HCT116 (cell line): ENCODE results near the gene SEC22C. TPM values are rescaled to one million over a fixed set of nuclear protein-coding genes. Genes with fewer than 3 reads are reported as not detected.

Experiments
- ATAC-seq: fragments of 200-7000 bp; cut with Tn5 transposase; 2 replicates; pipeline ENCODE4 v1.9.1; 2020; ENCODE audit warnings: mild to moderate bottlenecking, moderate library complexity
- BruUV-seq: library from RNA; stranded (reverse); fragments of 400-500 nt; replicated peaks from 2 replicates; lab custom pipeline; 2021; lab: Mats Ljungman, UMichigan
- CTCF ChIA-PET: fragments of 300-600 bp; sonication (Branson Sonifier 250); formaldehyde crosslinking; loops from one replicate; lab custom pipeline; 2021; ENCODE audit warnings: antibody characterized with exemption; lab: Charles Lee
- POLR2A ChIA-PET: fragments of 300-600, 350-600 bp; sonication (Branson Sonifier 250); formaldehyde crosslinking; loops from one replicate; lab custom pipeline; 2021; ENCODE audit warnings: antibody characterized with exemption; lab: Charles Lee
- RAD21 ChIA-PET, 2 experiments: fragments of 300-600 bp; sonication (Branson Sonifier 250); formaldehyde crosslinking; loops; one replicate each; lab custom pipeline; 2023; ENCODE audit warnings: low total read pairs in 2 of 2; ENCODE audit not compliant: uncharacterized antibody in 2 of 2, unreplicated experiment in 2 of 2, low non-redundant PET in 1 of 2; lab: Charles Lee
- DNase-seq: peaks from one replicate; pipeline ENCODE4 v3.0.0-alpha.2; 2010; ENCODE audit warnings: low read depth, low spot score
- H2AFZ ChIP-seq: fragments of 200-600 bp; shearing (Covaris generic), sonication (generic); 2 replicates; pipeline ENCODE4 v1.6.1; 2017; ENCODE audit warnings: low read depth, mixed run types, mixed read lengths, antibody characterized with exemption, low read length; ENCODE audit not compliant: poor library complexity, severe bottlenecking
- H3K27ac ChIP-seq: 2 replicates; pipeline ENCODE4 v1.5.1; 2012; ENCODE audit warnings: low read depth, low read length
- H3K27me3 ChIP-seq: fragments of 200-600 bp; sonication (generic); 2 replicates; pipeline ENCODE4 v1.6.1; 2016; ENCODE audit warnings: mixed run types, low read length, mixed read lengths; ENCODE audit not compliant: insufficient read depth
- H3K36me3 ChIP-seq, 2 experiments: fragments of 200-500 bp in 1 of 2; fragments of 200-600 bp in 1 of 2; sonication (Bioruptor generic) in 1 of 2; sonication (generic) in 1 of 2; 2 replicates each; pipeline versions ENCODE4 v1.5.1 to v1.6.1; 2014 to 2016; ENCODE audit warnings: low read length in 2 of 2, inconsistent platforms in 1 of 2, mixed read lengths in 1 of 2, mixed run types in 1 of 2; ENCODE audit not compliant: insufficient read depth in 2 of 2, control insufficient read depth in 1 of 2
- H3K4me1 ChIP-seq, 2 experiments: fragments of 200-600 bp in 1 of 2; sonication (generic) in 1 of 2; 2 replicates each; pipeline versions ENCODE4 v1.5.1 to v1.6.1; 2012 to 2017; ENCODE audit warnings: low read length in 2 of 2, inconsistent platforms in 1 of 2, mild to moderate bottlenecking in 1 of 2, mixed read lengths in 1 of 2, mixed run types in 1 of 2, moderate library complexity in 1 of 2; ENCODE audit not compliant: insufficient read depth in 2 of 2, control insufficient read depth in 1 of 2
- H3K4me2 ChIP-seq: fragments of 200-600 bp; sonication (generic); 2 replicates; pipeline ENCODE4 v1.6.1; 2017; ENCODE audit warnings: mixed run types, low read length, mixed read lengths
- H3K4me3 ChIP-seq, 2 experiments: fragments of 200-600 bp in 1 of 2; sonication (generic) in 1 of 2; replicated peaks in 1 of 2; 2 replicates each; pipeline ENCODE4 v1.5.1; 2011 to 2016; ENCODE audit warnings: low read length in 2 of 2, control low read depth in 1 of 2, low read depth in 1 of 2, mild to moderate bottlenecking in 1 of 2, mixed read lengths in 1 of 2, mixed run types in 1 of 2
- H3K79me2 ChIP-seq: fragments of 200-600 bp; sonication (generic); 2 replicates; pipeline ENCODE4 v1.6.1; 2017; ENCODE audit warnings: mild to moderate bottlenecking, mixed run types, low read length, moderate library complexity, mixed read lengths; ENCODE audit not compliant: insufficient read depth
- H3K9ac ChIP-seq: fragments of 200-600 bp; sonication (generic); 2 replicates; pipeline ENCODE4 v1.6.1; 2016; ENCODE audit warnings: low read length, mixed read lengths
- H3K9me2 ChIP-seq: fragments of 200-600 bp; sonication (generic), shearing (Covaris generic); 2 replicates; pipeline ENCODE4 v1.6.1; 2017; ENCODE audit warnings: mixed run types, mild to moderate bottlenecking, moderate library complexity; ENCODE audit not compliant: insufficient read depth
- H3K9me3 ChIP-seq, 2 experiments: fragments of 200-500 bp in 1 of 2; fragments of 200-600 bp in 1 of 2; sonication (Bioruptor generic) in 1 of 2; sonication (generic) in 1 of 2; 2 replicates each; pipeline ENCODE4 v1.6.1; 2014 to 2017; ENCODE audit warnings: low read length in 2 of 2, mixed read lengths in 2 of 2, inconsistent platforms in 1 of 2, low read depth in 1 of 2, mild to moderate bottlenecking in 1 of 2, mixed run types in 1 of 2, moderate library complexity in 1 of 2; ENCODE audit not compliant: control insufficient read depth in 1 of 2, insufficient read depth in 1 of 2
- H4K20me1 ChIP-seq: fragments of 200-600 bp; sonication (generic), shearing (Covaris generic); 2 replicates; pipeline ENCODE4 v1.6.1; 2017; ENCODE audit warnings: mixed run types, mild to moderate bottlenecking, moderate library complexity; ENCODE audit not compliant: insufficient read depth
- CBX3 ChIP-seq: IDR thresholded peaks from 2 replicates; pipeline ENCODE4 v1.6.1; 2012; ENCODE audit warnings: low read depth
- CEBPB ChIP-seq: IDR thresholded peaks from 2 replicates; pipeline ENCODE4 v1.6.1; 2012; ENCODE audit warnings: low read depth
- CTCF ChIP-seq, 3 experiments: fragments of 200-600 bp in 1 of 3; sonication (generic) in 1 of 3; IDR thresholded peaks in 2 of 3; conservative IDR thresholded peaks in 1 of 3; 2 replicates each; pipeline ENCODE4 v1.5.1; 2012 to 2017; ENCODE audit warnings: low read depth in 2 of 3, low read length in 2 of 3, antibody characterized with exemption in 1 of 3, borderline replicate concordance in 1 of 3, control low read depth in 1 of 3, mild to moderate bottlenecking in 1 of 3, mixed read lengths in 1 of 3, mixed run types in 1 of 3, moderate library complexity in 1 of 3; ENCODE audit not compliant: insufficient read depth in 1 of 3
- ELF1 ChIP-seq: IDR thresholded peaks from 2 replicates; pipeline ENCODE4 v1.6.1; 2012; ENCODE audit warnings: low read depth, borderline replicate concordance
- EZH2 ChIP-seq: fragments of 200-600 bp; sonication (generic); IDR thresholded peaks from 2 replicates; pipeline ENCODE4 v1.6.1; 2017; ENCODE audit warnings: antibody characterized with exemption, mixed run types
- FOSL1 ChIP-seq: IDR thresholded peaks from 2 replicates; pipeline ENCODE4 v1.6.1; 2012; ENCODE audit warnings: low read depth
- POLR2AphosphoS5 ChIP-seq: IDR thresholded peaks from 2 replicates; pipeline ENCODE4 v1.6.1; 2011; ENCODE audit warnings: mild to moderate bottlenecking, low read depth, low read length, moderate library complexity
- RAD21 ChIP-seq: IDR thresholded peaks from 2 replicates; pipeline ENCODE4 v1.6.1; 2012; ENCODE audit warnings: low read depth, mild to moderate bottlenecking
- SP1 ChIP-seq: IDR thresholded peaks from 2 replicates; pipeline ENCODE4 v1.6.1; 2012; ENCODE audit warnings: low read depth
- TCF7L2 ChIP-seq: IDR thresholded peaks from 2 replicates; pipeline ENCODE4 v1.7.0; 2011; ENCODE audit warnings: borderline replicate concordance, inconsistent platforms; ENCODE audit not compliant: insufficient read depth, insufficient read length; ENCODE audit errors: extremely low read depth
- YY1 ChIP-seq: IDR thresholded peaks from 2 replicates; pipeline ENCODE4 v1.6.1; 2011; ENCODE audit warnings: low read length, low read depth, moderate library complexity, mild to moderate bottlenecking; ENCODE audit not compliant: insufficient replicate concordance; ENCODE audit errors: extremely low read depth
- ZBTB33 ChIP-seq: IDR thresholded peaks from 2 replicates; pipeline ENCODE4 v1.6.1; 2011; ENCODE audit warnings: mild to moderate bottlenecking, low read length, moderate library complexity; ENCODE audit not compliant: insufficient replicate concordance; ENCODE audit errors: extremely low read depth
- ZNF274 ChIP-seq: fragments of 200-500 bp; sonication (Bioruptor generic); IDR thresholded peaks from 2 replicates; pipeline ENCODE4 v1.6.1; 2014; ENCODE audit warnings: mild to moderate bottlenecking, low read depth, low read length, inconsistent platforms
- intact Hi-C: fragments of 100-400 bp; cut with micrococcal nuclease; formaldehyde crosslinking; loops from 2 replicates; pipeline ENCODE4 v1.10.0; 2022
- total RNA-seq: library from RNA; stranded (reverse); gene quantifications from one replicate; pipeline ENCODE4 v1.2.1, GENCODE V29; 2021; ENCODE audit not compliant: unreplicated experiment

SEC22C gene
- total RNA-seq, 1 experiment from 2014 or later: 43.4 TPM

- H3K27me3 ChIP-seq: no peaks in the 10 kb centered on the region
- no peak overlapping the region for H3K4me3 ChIP-seq
- ATAC-seq (peak; percentile 65), DNase-seq (no peak)
- H2AFZ ChIP-seq: no peak overlapping the region
- CTCF ChIA-PET: no interaction called here
- H3K9ac ChIP-seq: no peak overlapping the region
- TF ChIP-seq CTCF (IDR thresholded peaks at IDR 0.05 in 2 of 3, conservative IDR thresholded peaks at IDR 0.05 in 1 of 3; ENCODE audit: borderline replicate concordance in 1 of 3, insufficient read depth in 1 of 3, low read depth in 2 of 3, low read length in 2 of 3) (peak; percentile 16 to 42 (median 38); a peak in 4 of 6 replicates), ELF1 (no peak)
- H3K4me2 ChIP-seq: no peak overlapping the region
- intact Hi-C loops: no loop called here
- RAD21 ChIA-PET: no interaction called here
- no peaks in the 10 kb centered on the region for H3K9me3 ChIP-seq
- POLR2A ChIA-PET: interaction anchor here (1.3 kb wide), 1 partner anchor 17 kb away, joined by 3 read pairs; the partner anchor contains the start of gene VIPR1
- no peaks in the 10 kb centered on the region for H4K20me1 ChIP-seq
- no peak overlapping the region for H3K27ac ChIP-seq
- H3K4me1 ChIP-seq: no peaks in the 10 kb centered on the region
- H3K9me2 ChIP-seq: no peaks in the 10 kb centered on the region
- no peaks in the 10 kb centered on the region for H3K79me2 ChIP-seq
- BruUV-seq: no TSS peak
- no peaks in the 10 kb centered on the region for H3K36me3 ChIP-seq
Observed at GRCh38 chr3:42518800-42519567, 62.8 kb downstream of the SEC22C start.

GRCh38 chr3:42517117-42517516, 64.7 kb downstream of the SEC22C start:
- Histone ChIP-seq H3K79me2 (no peaks in the 10 kb centered on the region), H2AFZ (no peak overlapping the region), H3K4me1 (no peaks in the 10 kb centered on the region), H3K36me3 (no peaks in the 10 kb centered on the region), H3K4me2 (no peak overlapping the region), H3K27ac (no peak overlapping the region), H3K27me3 (no peaks in the 10 kb centered on the region), H3K9me3 (no peaks in the 10 kb centered on the region), H3K9ac (no peak overlapping the region), H4K20me1 (no peaks in the 10 kb centered on the region), H3K9me2 (no peaks in the 10 kb centered on the region), H3K4me3 (no peak overlapping the region)
- POLR2A ChIA-PET: no interaction called here
- ATAC-seq: no peak
- RAD21 ChIA-PET: no interaction called here
- no TSS peak for BruUV-seq
- no peak for DNase-seq
- CTCF ChIA-PET: no interaction called here
- intact Hi-C loops: no loop called here
- TF ChIP-seq EZH2: no peak
- TF ChIP-seq SP1: no peak
- TF ChIP-seq CBX3: no peak
- TF ChIP-seq CEBPB: no peak
- TF ChIP-seq ZNF274: no peak
- TF ChIP-seq ZBTB33: no peak
- TF ChIP-seq FOSL1: no peak
- no peak for TF ChIP-seq RAD21
- TF ChIP-seq POLR2AphosphoS5: no peak
- TF ChIP-seq ELF1: no peak
- no peak for TF ChIP-seq TCF7L2
- TF ChIP-seq YY1: no peak
